NB4 (cell line): ENCODE results near the gene RPEL1.

Source experiments
- MYC ChIP-seq: IDR thresholded peaks from 2 replicates; pipeline ENCODE4 v1.6.1; 2011; ENCODE audit warnings: low read depth, low read length
- POLR2A ChIP-seq: IDR thresholded peaks from 2 replicates; pipeline ENCODE4 v1.6.1; 2011; ENCODE audit warnings: mild to moderate bottlenecking; ENCODE audit not compliant: insufficient read length; ENCODE audit errors: extremely low read depth
- TF ChIP-seq, protein P1 (sequence below): IDR thresholded peaks from one replicate; pipeline ENCODE4 v1.5.1; 2012; ENCODE audit warnings: low read depth, low read length
- TF ChIP-seq, protein P2 (sequence below): IDR thresholded peaks from 2 replicates; pipeline ENCODE4 v1.6.1; 2011; ENCODE audit warnings: low read depth, low read length

DNA sequence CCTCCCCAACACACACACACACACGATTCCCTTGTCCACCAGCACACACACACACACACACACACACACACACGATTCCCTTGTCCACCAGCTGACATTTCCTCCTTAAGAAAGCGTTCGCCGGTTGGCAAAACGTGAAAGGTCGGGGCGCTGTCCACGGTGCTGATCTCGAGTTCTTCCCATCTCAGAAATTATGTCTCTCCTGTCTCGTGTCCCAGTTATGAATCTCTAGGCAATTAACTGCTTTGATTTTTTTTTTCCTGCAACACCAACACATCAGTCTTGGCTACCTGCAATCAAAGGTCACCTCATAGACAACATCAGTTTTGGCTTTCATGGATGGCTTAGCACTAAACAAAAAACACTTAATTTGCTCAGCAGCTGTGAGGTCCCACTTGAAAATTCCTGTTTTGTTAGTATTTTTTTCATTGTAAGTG, 33.2 kb downstream of the RPEL1 start:
- TF ChIP-seq, protein P1, sequence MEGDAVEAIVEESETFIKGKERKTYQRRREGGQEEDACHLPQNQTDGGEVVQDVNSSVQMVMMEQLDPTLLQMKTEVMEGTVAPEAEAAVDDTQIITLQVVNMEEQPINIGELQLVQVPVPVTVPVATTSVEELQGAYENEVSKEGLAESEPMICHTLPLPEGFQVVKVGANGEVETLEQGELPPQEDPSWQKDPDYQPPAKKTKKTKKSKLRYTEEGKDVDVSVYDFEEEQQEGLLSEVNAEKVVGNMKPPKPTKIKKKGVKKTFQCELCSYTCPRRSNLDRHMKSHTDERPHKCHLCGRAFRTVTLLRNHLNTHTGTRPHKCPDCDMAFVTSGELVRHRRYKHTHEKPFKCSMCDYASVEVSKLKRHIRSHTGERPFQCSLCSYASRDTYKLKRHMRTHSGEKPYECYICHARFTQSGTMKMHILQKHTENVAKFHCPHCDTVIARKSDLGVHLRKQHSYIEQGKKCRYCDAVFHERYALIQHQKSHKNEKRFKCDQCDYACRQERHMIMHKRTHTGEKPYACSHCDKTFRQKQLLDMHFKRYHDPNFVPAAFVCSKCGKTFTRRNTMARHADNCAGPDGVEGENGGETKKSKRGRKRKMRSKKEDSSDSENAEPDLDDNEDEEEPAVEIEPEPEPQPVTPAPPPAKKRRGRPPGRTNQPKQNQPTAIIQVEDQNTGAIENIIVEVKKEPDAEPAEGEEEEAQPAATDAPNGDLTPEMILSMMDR: no peak
- TF ChIP-seq POLR2A: no peak
- TF ChIP-seq, protein P2, sequence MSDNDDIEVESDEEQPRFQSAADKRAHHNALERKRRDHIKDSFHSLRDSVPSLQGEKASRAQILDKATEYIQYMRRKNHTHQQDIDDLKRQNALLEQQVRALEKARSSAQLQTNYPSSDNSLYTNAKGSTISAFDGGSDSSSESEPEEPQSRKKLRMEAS: peak; percentile 44; the same call in 1 of the 2 replicates
- TF ChIP-seq MYC: no peak
